H1 (cell line): ENCODE data around the gene RNF39. TPM values are rescaled to one million over a fixed set of nuclear protein-coding genes. Genes with fewer than 3 reads are reported as not detected.

Experiments
- CTCF ChIA-PET: fragments of 300-600 bp; sonication (Branson Sonifier 250); formaldehyde crosslinking; loops from one replicate; lab custom pipeline; 2021; ENCODE audit not compliant: partially characterized antibody; lab: Charles Lee
- POLR2A ChIA-PET: fragments of 300-600 bp; sonication (Branson Sonifier 250); formaldehyde crosslinking; loops from one replicate; lab custom pipeline; 2021; ENCODE audit warnings: inconsistent platforms; ENCODE audit not compliant: partially characterized antibody; lab: Charles Lee
- DNase-seq, 2 experiments: peaks; one replicate each; pipeline versions ENCODE4 v3.0.0 to v3.0.0-alpha.2; 2010 to 2022; ENCODE audit warnings: low spot score in 2 of 2, low read depth in 1 of 2, mixed read lengths in 1 of 2
- FAIRE-seq: peaks from 2 replicates; lab custom pipeline; 2011; peaks lifted over from hg19 to GRCh38; lab: Jason Lieb, UNC
- H2AFZ ChIP-seq: 2 replicates; pipeline ENCODE4 v1.8.1; 2012; ENCODE audit warnings: low read length, inconsistent platforms
- H2AK5ac ChIP-seq: 2 replicates; pipeline ENCODE4 v1.6.1; 2013; ENCODE audit warnings: low read depth, low read length
- H2BK120ac ChIP-seq: replicated peaks from 2 replicates; pipeline ENCODE3; 2013; ENCODE audit warnings: low read depth, low read length, inconsistent platforms
- H2BK12ac ChIP-seq: 2 replicates; pipeline ENCODE4 v1.6.1; 2013; ENCODE audit warnings: low read depth, low read length
- H2BK15ac ChIP-seq: 2 replicates; pipeline ENCODE4 v1.6.1; 2013; ENCODE audit warnings: low read length
- H2BK20ac ChIP-seq: 2 replicates; pipeline ENCODE4 v1.6.1; 2013; ENCODE audit warnings: low read length
- H2BK5ac ChIP-seq: 2 replicates; pipeline ENCODE4 v1.6.1; 2013; ENCODE audit warnings: low read depth, low read length
- H3K14ac ChIP-seq: 2 replicates; pipeline ENCODE4 v1.6.1; 2013; ENCODE audit warnings: inconsistent platforms; ENCODE audit not compliant: insufficient read length
- H3K18ac ChIP-seq: 2 replicates; pipeline ENCODE4 v1.6.1; 2013; ENCODE audit warnings: low read length; ENCODE audit errors: extremely low read depth
- H3K23ac ChIP-seq: 2 replicates; pipeline ENCODE4 v1.6.1; 2013; ENCODE audit warnings: inconsistent platforms; ENCODE audit not compliant: insufficient read length
- H3K23me2 ChIP-seq: 2 replicates; pipeline ENCODE4 v1.6.1; 2013; ENCODE audit warnings: low read depth, low read length
- H3K27ac ChIP-seq: 2 replicates; pipeline ENCODE4 v1.6.1; 2011; ENCODE audit warnings: low read depth, low read length, inconsistent platforms
- H3K27me3 ChIP-seq, 4 experiments: replicated peaks in 1 of 4; 1 replicate in 1 of 4; 2 replicates in 3 of 4; pipeline versions ENCODE4 v1.6.1 to v1.8.1; 2011 to 2013; ENCODE audit warnings: low read length in 3 of 4, mild to moderate bottlenecking in 3 of 4, inconsistent platforms in 2 of 4, mixed read lengths in 2 of 4, moderate library complexity in 1 of 4; ENCODE audit not compliant: control insufficient read depth in 3 of 4, insufficient read depth in 3 of 4; ENCODE audit errors: extremely low read depth in 1 of 4
- H3K36me3 ChIP-seq, 4 experiments: 2 replicates each; pipeline versions ENCODE4 v1.6.1 to v1.8.1; 2011 to 2013; ENCODE audit warnings: mild to moderate bottlenecking in 4 of 4, low read length in 3 of 4, moderate library complexity in 2 of 4, control low read depth in 1 of 4, inconsistent platforms in 1 of 4; ENCODE audit not compliant: insufficient read depth in 4 of 4, control insufficient read depth in 2 of 4
- H3K4ac ChIP-seq: replicated peaks from 2 replicates; pipeline ENCODE3; 2013; ENCODE audit warnings: low read length, low read depth, mixed read lengths, inconsistent platforms; ENCODE audit not compliant: insufficient read length
- H3K4me1 ChIP-seq, 4 experiments: replicated peaks in 1 of 4; 1 replicate in 1 of 4; 2 replicates in 3 of 4; pipeline versions ENCODE4 v1.6.1 to v1.8.1; 2011 to 2013; ENCODE audit warnings: low read length in 3 of 4, inconsistent platforms in 2 of 4, mixed read lengths in 1 of 4; ENCODE audit not compliant: insufficient read depth in 4 of 4, control insufficient read depth in 3 of 4
- H3K4me2 ChIP-seq, 2 experiments: 2 replicates each; pipeline versions ENCODE4 v1.6.1 to v1.8.1; 2011 to 2013; ENCODE audit warnings: low read depth in 2 of 2, low read length in 2 of 2, control low read depth in 1 of 2, inconsistent platforms in 1 of 2, mild to moderate bottlenecking in 1 of 2; ENCODE audit not compliant: insufficient read depth in 1 of 2
- H3K4me3 ChIP-seq, 4 experiments: fragments of 200-600, 300-600 bp in 1 of 4; sonication (generic), shearing (Covaris generic), sonication (Bioruptor Twin) in 1 of 4; 2 replicates each; pipeline versions ENCODE4 v1.5.1 to v1.8.1; 2011 to 2016; ENCODE audit warnings: low read length in 4 of 4, low read depth in 3 of 4, control low read depth in 2 of 4, inconsistent platforms in 2 of 4, mild to moderate bottlenecking in 2 of 4, mixed read lengths in 1 of 4, moderate library complexity in 1 of 4; ENCODE audit not compliant: insufficient read depth in 2 of 4; ENCODE audit errors: extremely low read depth in 1 of 4
- H3K56ac ChIP-seq: replicated peaks from 2 replicates; pipeline ENCODE3; 2013; ENCODE audit warnings: low read depth, mild to moderate bottlenecking, mixed read lengths, low read length, inconsistent platforms; ENCODE audit not compliant: insufficient read length
- H3K79me1 ChIP-seq: 2 replicates; pipeline ENCODE4 v1.6.1; 2013; ENCODE audit warnings: low read depth, low read length, control low read depth
- H3K79me2 ChIP-seq, 2 experiments: 2 replicates each; pipeline versions ENCODE4 v1.6.1 to v1.8.1; 2012 to 2013; ENCODE audit warnings: low read length in 2 of 2, mild to moderate bottlenecking in 2 of 2, inconsistent platforms in 1 of 2; ENCODE audit not compliant: insufficient read depth in 2 of 2, control insufficient read depth in 1 of 2
- H3K9ac ChIP-seq, 4 experiments: replicated peaks in 1 of 4; 1 replicate in 1 of 4; 2 replicates in 3 of 4; pipeline versions ENCODE4 v1.6.1 to v1.8.1; 2011 to 2013; ENCODE audit warnings: low read depth in 3 of 4, low read length in 3 of 4, control low read depth in 2 of 4, mild to moderate bottlenecking in 2 of 4, moderate library complexity in 2 of 4, inconsistent platforms in 1 of 4; ENCODE audit errors: extremely low read depth in 1 of 4
- H3K9me3 ChIP-seq, 2 experiments: 2 replicates each; pipeline versions ENCODE4 v1.6.1 to v1.8.1; 2012 to 2013; ENCODE audit warnings: mild to moderate bottlenecking in 2 of 2, moderate library complexity in 2 of 2, control low read depth in 1 of 2, inconsistent platforms in 1 of 2, low read depth in 1 of 2, low read length in 1 of 2, mixed read lengths in 1 of 2; ENCODE audit not compliant: insufficient read depth in 2 of 2
- H4K20me1 ChIP-seq, 2 experiments: replicated peaks in 1 of 2; 2 replicates each; pipeline versions ENCODE3 to v1.8.1; 2011 to 2013; ENCODE audit warnings: inconsistent platforms in 2 of 2, low read length in 2 of 2, mild to moderate bottlenecking in 1 of 2; ENCODE audit not compliant: insufficient read depth in 2 of 2, control insufficient read depth in 1 of 2
- H4K5ac ChIP-seq: 2 replicates; pipeline ENCODE4 v1.6.1; 2013; ENCODE audit warnings: low read length, low read depth, mixed read lengths, inconsistent platforms; ENCODE audit not compliant: insufficient read length
- H4K8ac ChIP-seq: 2 replicates; pipeline ENCODE4 v1.8.0; 2013; ENCODE audit warnings: mild to moderate bottlenecking, moderate library complexity, low read length, inconsistent platforms; ENCODE audit not compliant: insufficient read depth; ENCODE audit errors: extremely low read depth
- H4K91ac ChIP-seq: replicated peaks from 2 replicates; pipeline ENCODE3; 2013; ENCODE audit warnings: low read length, mixed read lengths, inconsistent platforms; ENCODE audit not compliant: insufficient read length
- ASH2L ChIP-seq: fragments of 200-600, 300-600 bp; sonication (generic); IDR thresholded peaks from one replicate; pipeline ENCODE4 v1.7.1; 2017; ENCODE audit warnings: low read length
- CBX8 ChIP-seq: fragments of 300-800, 300-1000 bp; sonication (generic); IDR thresholded peaks from 2 replicates; pipeline ENCODE4 v1.7.1; 2016; ENCODE audit warnings: low read depth, low read length, borderline replicate concordance
- CTCF ChIP-seq, 3 experiments: IDR thresholded peaks; 1 replicate in 2 of 3; 2 replicates in 1 of 3; pipeline versions ENCODE4 v1.5.1 to v1.6.1; 2011; ENCODE audit warnings: low read length in 3 of 3, mild to moderate bottlenecking in 3 of 3, inconsistent platforms in 2 of 3, low read depth in 1 of 3, moderate library complexity in 1 of 3; ENCODE audit not compliant: insufficient read depth in 1 of 3; ENCODE audit errors: control extremely low read depth in 1 of 3
- EGR1 ChIP-seq: IDR thresholded peaks from 2 replicates; pipeline ENCODE4 v1.6.1; 2011; ENCODE audit warnings: low read depth, low read length, borderline replicate concordance
- TAF1 ChIP-seq: IDR thresholded peaks from 2 replicates; pipeline ENCODE4 v1.6.1; 2011; ENCODE audit warnings: mild to moderate bottlenecking, low read depth, low read length
- TAF7 ChIP-seq: optimal IDR thresholded peaks from 2 replicates; pipeline ENCODE3; 2011; ENCODE audit warnings: low read depth, mild to moderate bottlenecking, inconsistent platforms, low read length, moderate library complexity, borderline replicate concordance
- TCF12 ChIP-seq: IDR thresholded peaks from 2 replicates; pipeline ENCODE4 v1.6.1; 2011; ENCODE audit warnings: low read depth, mild to moderate bottlenecking, low read length
- WGBS, 2 experiments: shearing (Covaris generic) in 1 of 2; methylation state at CpG; one replicate each; pipeline versions ENCODE4 v1.1.6 to v1.1.7; 2013 to 2015; ENCODE audit warnings: low lambda C conversion rate in 2 of 2, mixed read lengths in 2 of 2, inconsistent platforms in 1 of 2, low coverage in 1 of 2, missing lambda C conversion rate in 1 of 2; ENCODE audit not compliant: insufficient replicate concordance in 2 of 2, insufficient coverage in 1 of 2, insufficient read length in 1 of 2; ENCODE audit errors: extremely low coverage in 1 of 2, missing lambda C conversion rate in 1 of 2; 5-methylcytosine and 5-hydroxymethylcytosine counted together
- polyA plus RNA-seq, 7 experiments: library from polyadenylated mRNA; depleted of rRNA in 3 of 7; stranded (reverse) in 5 of 7; unstranded in 2 of 7; fragments of >200 nt in 5 of 7; fragments of 200-250 nt in 2 of 7; gene quantifications; 1 replicate in 5 of 7; 2 replicates in 1 of 7; 4 replicates in 1 of 7; pipeline versions ENCODE4 v1.2.1 to v1.2.3, GENCODE V29; 2011 to 2013; ENCODE audit warnings: missing spikeins in 2 of 7, mixed read lengths in 2 of 7
- total RNA-seq: library from RNA; stranded (reverse); fragmentation: NEBNext Ultra II Directional; extraction: Animal tissue kit (Norgen Biotek cat#: 25700); gene quantifications from 2 replicates; pipeline ENCODE4 v1.2.1, GENCODE V29; 2021

The RNF39 gene
- total and polyA plus RNA-seq, 2 of the 8 experiments (the other 6 are each of a cell fraction or from before 2014, with no cell fraction given): 1.4 to 2.3 TPM

GRCh38 chr6:30074331-30075093 is 1.1 kb downstream of the RNF39 start:
- WGBS, 2 experiments: 3% methylated on average over 31 of the region's 37 CpGs; no CpG with 5 or more reads in 1 of the 2 experiments
- POLR2A ChIA-PET: interaction anchor here (1.0 to 1.5 kb wide), 4 partner anchors 14 to 29 kb away, joined by 3 to 14 read pairs (median 3); partner anchors contain the start of gene POLR1H
- H3K79me2 ChIP-seq: no peaks in the 10 kb centered on the region
- H3K14ac ChIP-seq: no peak overlapping the region
- peak overlapping the region; percentile 51; the same call in 1 of the 2 replicates for H3K18ac ChIP-seq
- H3K56ac ChIP-seq: no peak overlapping the region
- CTCF ChIA-PET: interaction anchor here (0.8 to 3.3 kb wide), 11 partner anchors 13 to 226 kb away, joined by 3 to 14 read pairs (median 5); no protein-coding TSS in a partner anchor
- no peak overlapping the region for H3K4ac ChIP-seq
- peaks cover 23% of the 10 kb centered on the region for H3K23me2 ChIP-seq
- no peak overlapping the region for H2BK15ac ChIP-seq
- no peaks in the 10 kb centered on the region for H4K20me1 ChIP-seq
- H2BK120ac ChIP-seq: no peak overlapping the region
- no peak overlapping the region for H2BK20ac ChIP-seq
- H3K4me3 ChIP-seq: peak overlapping the region; percentile 52 to 82 (median 72)
- DNase-seq: peak in 1 of 2 experiments; percentile 80
- no peak overlapping the region for H3K9ac ChIP-seq
- H3K36me3 ChIP-seq: no peaks in the 10 kb centered on the region
- peak overlapping the region; percentile 65; the same call in 1 of the 2 replicates for H2AFZ ChIP-seq
- no peak overlapping the region for H4K5ac ChIP-seq
- H3K23ac ChIP-seq: no peak overlapping the region
- peaks cover 41 to 72% (median 61%) of the 10 kb centered on the region in 4 experiments for H3K27me3 ChIP-seq
- H4K8ac ChIP-seq: no peak overlapping the region
- no peak for FAIRE-seq
- H2BK5ac ChIP-seq: no peak overlapping the region; the same call in 1 of the 2 replicates
- H4K91ac ChIP-seq: no peak overlapping the region
- no peak overlapping the region for H3K27ac ChIP-seq
- no peaks in the 10 kb centered on the region for H3K79me1 ChIP-seq
- peak overlapping the region; percentile 80 to 98 for H3K4me2 ChIP-seq
- no peaks in the 10 kb centered on the region for H3K9me3 ChIP-seq
- H3K4me1 ChIP-seq: peaks cover 10 to 30% (median 14%) of the 10 kb centered on the region in 4 experiments; a peak in 6 of 7 replicates
- 0 out of 2 replicates have a peak overlapping the region, but pooled peaks have one; percentile 17 for H2BK12ac ChIP-seq
- no peak overlapping the region for H2AK5ac ChIP-seq
- TF ChIP-seq TAF1: no peak
- no peak for TF ChIP-seq TCF12
- no peak for TF ChIP-seq CTCF (IDR thresholded peaks at IDR 0.05; ENCODE audit: control extremely low read depth in 1 of 3, insufficient read depth in 1 of 3, low read depth in 1 of 3, low read length in 3 of 3)
- TF ChIP-seq TAF7: peak; percentile 34
- TF ChIP-seq CBX8: no peak
- peak; percentile 85 for TF ChIP-seq ASH2L
- TF ChIP-seq EGR1: peak; percentile 53; the same call in 1 of the 2 replicates
